Gastrocnemius medialis (tissue), 4 donors: ENCODE results near the gene MARVELD2. TPM values are rescaled to one million over a fixed set of nuclear protein-coding genes. Genes with fewer than 3 reads are reported as not detected.
"Not testable (repeated sequence)": the region's sequence is repeated elsewhere in the genome, so short reads cannot be mapped to it uniquely, and the experiment has no call there.

Experiments used
- ATAC-seq, 2 donors: fragments of 150-250 bp; one replicate each; pipeline ENCODE4 v1.9.1; 2016
- DNase-seq, 2 donors: peaks; one replicate each; pipeline ENCODE4 v3.0.0-alpha.2; 2019
- H3K27ac ChIP-seq, 4 donors: fragments of 200-600 bp; sonication (generic); 1 replicate in 1 of 4; 2 replicates in 3 of 4; pipeline ENCODE4 v1.5.1; 2016 to 2018; ENCODE audit warnings: mild to moderate bottlenecking in 2 of 4, moderate library complexity in 1 of 4
- H3K27me3 ChIP-seq, 3 donors: fragments of 200-600 bp; sonication (generic) in 2 of 3; 1 replicate in 1 of 3; 2 replicates in 2 of 3; pipeline versions ENCODE4 v1.5.1 to v1.6.0; 2016 to 2019; ENCODE audit warnings: mild to moderate bottlenecking in 1 of 3, moderate library complexity in 1 of 3
- H3K36me3 ChIP-seq, 2 donors: fragments of 200-600 bp; sonication (generic) in 1 of 2; one replicate each; pipeline ENCODE4 v1.5.1; 2017 to 2018
- H3K4me1 ChIP-seq, 2 donors: fragments of 200-600 bp; sonication (generic) in 1 of 2; one replicate each; pipeline ENCODE4 v1.5.1; 2016 to 2017; ENCODE audit warnings: mild to moderate bottlenecking in 2 of 2
- H3K4me3 ChIP-seq, 4 donors: fragments of 200-600 bp; sonication (generic) in 3 of 4; 1 replicate in 1 of 4; 2 replicates in 3 of 4; pipeline ENCODE4 v1.5.1; 2016 to 2019; ENCODE audit warnings: mild to moderate bottlenecking in 2 of 4
- H3K9me3 ChIP-seq, 3 donors: fragments of 200-600 bp; sonication (generic) in 2 of 3; 1 replicate in 1 of 3; 2 replicates in 2 of 3; pipeline ENCODE4 v1.5.1; 2016 to 2019
- POLR2A ChIP-seq, 2 donors: fragments of 450-650 bp; IDR thresholded peaks; one replicate each; pipeline ENCODE4 v1.6.1; 2017; ENCODE audit warnings: antibody characterized with exemption in 2 of 2, mild to moderate bottlenecking in 2 of 2, moderate library complexity in 2 of 2
- in situ Hi-C, 4 donors: fragments of 200-750 bp; cut with MboI; loops; one replicate each; pipeline versions ENCODE4 v1.15.0 to v1.8.0; 2017; ENCODE audit warnings: low sequenced_read_pairs in 4 of 4
- intact Hi-C: fragments of 100-400 bp; cut with DNase I; formaldehyde crosslinking; loops from one replicate; pipeline ENCODE4 v1.15.1; 2023; ENCODE audit warnings: low total_unique reads
- total RNA-seq, 4 donors: library from RNA; depleted of rRNA; stranded (reverse); fragments of >200 nt; gene quantifications; one replicate each; pipeline versions ENCODE4 v1.1.0 to v1.2.3, GENCODE V29; 2016
- TF ChIP-seq, protein P1 (sequence below), 5 experiments: fragments of 450-650 bp in 3 of 5; fragments of 200-600 bp in 2 of 5; sonication (generic) in 2 of 5; IDR thresholded peaks in 4 of 5; conservative IDR thresholded peaks in 1 of 5; 1 replicate in 4 of 5; 2 replicates in 1 of 5; pipeline ENCODE4 v1.5.1; 2016 to 2019; ENCODE audit warnings: antibody characterized with exemption in 5 of 5, mild to moderate bottlenecking in 3 of 5, moderate library complexity in 3 of 5

The MARVELD2 gene
- total RNA-seq, 4 donors from 2014 or later, result 0.16 to 3.1 (median 1.4) TPM

GRCh38 chr5:69418554-69418953, 3.6 kb downstream of the MARVELD2 start:
- ATAC-seq (no peak), DNase-seq (no peak)
- peaks cover 0 to 12% of the 10 kb centered on the region in 2 donors for H3K36me3 ChIP-seq
- in situ Hi-C loops (no loop called here), intact Hi-C loops (no loop called here)
- H3K4me3 ChIP-seq, result no peak overlapping the region
- no peak overlapping the region for H3K27ac ChIP-seq
- no peaks in the 10 kb centered on the region for H3K27me3 ChIP-seq
- no peaks in the 10 kb centered on the region for H3K9me3 ChIP-seq
- H3K4me1 ChIP-seq, result no peaks in the 10 kb centered on the region
- TF ChIP-seq, protein P1, sequence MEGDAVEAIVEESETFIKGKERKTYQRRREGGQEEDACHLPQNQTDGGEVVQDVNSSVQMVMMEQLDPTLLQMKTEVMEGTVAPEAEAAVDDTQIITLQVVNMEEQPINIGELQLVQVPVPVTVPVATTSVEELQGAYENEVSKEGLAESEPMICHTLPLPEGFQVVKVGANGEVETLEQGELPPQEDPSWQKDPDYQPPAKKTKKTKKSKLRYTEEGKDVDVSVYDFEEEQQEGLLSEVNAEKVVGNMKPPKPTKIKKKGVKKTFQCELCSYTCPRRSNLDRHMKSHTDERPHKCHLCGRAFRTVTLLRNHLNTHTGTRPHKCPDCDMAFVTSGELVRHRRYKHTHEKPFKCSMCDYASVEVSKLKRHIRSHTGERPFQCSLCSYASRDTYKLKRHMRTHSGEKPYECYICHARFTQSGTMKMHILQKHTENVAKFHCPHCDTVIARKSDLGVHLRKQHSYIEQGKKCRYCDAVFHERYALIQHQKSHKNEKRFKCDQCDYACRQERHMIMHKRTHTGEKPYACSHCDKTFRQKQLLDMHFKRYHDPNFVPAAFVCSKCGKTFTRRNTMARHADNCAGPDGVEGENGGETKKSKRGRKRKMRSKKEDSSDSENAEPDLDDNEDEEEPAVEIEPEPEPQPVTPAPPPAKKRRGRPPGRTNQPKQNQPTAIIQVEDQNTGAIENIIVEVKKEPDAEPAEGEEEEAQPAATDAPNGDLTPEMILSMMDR (IDR thresholded peaks at IDR 0.05 in 4 of 5, conservative IDR thresholded peaks at IDR 0.05 in 1 of 5), result no peak
- TF ChIP-seq POLR2A (IDR thresholded peaks at IDR 0.05), result no peak

DNA sequence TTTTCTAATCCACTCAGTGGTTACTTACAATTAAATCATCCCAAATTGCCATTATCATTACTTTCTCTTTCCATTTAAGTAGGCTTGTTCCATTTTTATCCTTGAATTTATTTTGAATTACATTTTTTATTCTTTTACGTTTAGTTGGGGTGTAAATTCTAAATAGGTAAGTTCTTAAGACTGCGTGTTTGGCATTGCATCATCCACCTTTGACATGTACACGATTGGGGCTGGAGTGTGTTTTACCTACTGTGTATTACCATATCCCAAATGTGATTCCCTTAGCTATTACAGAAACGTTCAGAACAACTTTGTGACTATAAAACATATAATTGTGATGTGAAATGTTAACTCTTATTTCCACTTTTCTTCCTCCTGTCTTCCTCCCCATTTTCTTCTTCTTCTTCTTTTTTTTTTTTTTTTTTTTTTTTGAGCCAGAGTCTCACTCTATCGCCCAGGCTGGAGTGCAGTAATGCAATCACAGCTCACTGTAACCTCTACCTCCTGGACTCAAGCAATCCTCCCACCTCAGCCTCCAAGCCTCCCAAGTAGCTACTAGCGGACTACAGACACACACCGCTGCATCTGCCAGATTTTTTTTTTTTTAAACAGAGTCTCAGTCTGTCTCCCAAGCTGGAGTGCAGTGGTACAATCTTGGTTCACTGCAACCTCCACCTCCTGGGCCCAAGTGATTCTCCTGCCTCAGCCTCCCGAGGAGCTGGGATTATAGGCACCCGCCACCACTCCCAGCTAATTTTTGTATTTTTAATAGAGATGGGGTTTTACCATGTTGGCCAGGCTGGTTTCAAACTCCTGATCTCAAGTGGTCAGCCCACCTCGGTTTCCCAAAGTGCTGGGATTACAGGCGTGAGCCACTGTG, 16.7 kb downstream of the MARVELD2 start:
- ATAC-seq (no peak), DNase-seq (no peak)
- no peak overlapping the region for H3K27ac ChIP-seq
- in situ Hi-C loops (no loop called here), intact Hi-C loops (no loop called here)
- no peaks in the 10 kb centered on the region for H3K27me3 ChIP-seq
- no peaks in the 10 kb centered on the region for H3K4me1 ChIP-seq
- H3K4me3 ChIP-seq, result no peak overlapping the region
- no peaks in the 10 kb centered on the region for H3K9me3 ChIP-seq
- no peaks in the 10 kb centered on the region for H3K36me3 ChIP-seq
- no peak for TF ChIP-seq POLR2A (IDR thresholded peaks at IDR 0.05)
- TF ChIP-seq, protein P1 (IDR thresholded peaks at IDR 0.05 in 4 of 5, conservative IDR thresholded peaks at IDR 0.05 in 1 of 5), result no peak

DNA sequence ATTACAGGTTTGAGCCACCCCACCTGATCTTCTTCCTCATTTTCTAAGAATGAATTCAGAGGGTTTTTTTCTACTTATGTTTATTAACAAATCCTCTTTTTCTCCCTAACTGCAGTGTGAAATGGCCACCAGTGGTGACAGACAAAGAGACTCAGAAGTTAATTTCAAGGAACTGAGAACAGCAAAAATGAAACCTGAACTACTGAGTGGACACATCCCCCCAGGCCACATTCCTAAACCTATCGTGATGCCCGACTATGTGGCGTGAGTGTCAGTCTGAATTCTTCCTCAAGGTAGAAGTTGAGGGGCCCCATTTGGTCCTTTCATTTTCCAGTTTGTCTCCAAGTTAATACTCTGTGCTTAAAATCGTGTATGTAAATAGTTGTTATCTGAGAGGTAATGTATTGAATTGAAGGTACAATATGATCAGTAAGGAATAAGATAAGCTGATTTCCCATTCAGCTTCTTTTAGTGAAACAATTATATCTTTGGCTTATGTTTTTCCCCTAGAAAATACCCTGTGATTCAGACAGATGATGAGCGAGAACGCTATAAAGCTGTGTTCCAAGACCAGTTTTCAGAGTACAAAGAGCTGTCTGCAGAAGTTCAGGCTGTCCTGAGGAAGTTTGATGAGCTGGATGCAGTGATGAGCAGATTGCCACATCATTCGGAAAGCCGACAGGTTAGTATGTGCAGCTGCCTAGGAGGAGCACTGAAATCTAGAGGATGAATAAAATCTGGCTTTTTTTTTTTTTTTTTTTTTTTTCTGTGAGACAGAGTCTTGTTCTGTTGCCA, 17.7 kb downstream of the MARVELD2 start:
- Histone ChIP-seq H3K9me3 (no peaks in the 10 kb centered on the region), H3K4me3 (no peak overlapping the region), H3K27ac (no peak overlapping the region), H3K36me3 (no peaks in the 10 kb centered on the region), H3K27me3 (no peaks in the 10 kb centered on the region), H3K4me1 (no peaks in the 10 kb centered on the region)
- DNase-seq (no peak), ATAC-seq (no peak)
- intact Hi-C loops, result no loop called here
- in situ Hi-C loops, result no loop called here
- no peak for TF ChIP-seq POLR2A (IDR thresholded peaks at IDR 0.05)
- TF ChIP-seq, protein P1 (IDR thresholded peaks at IDR 0.05 in 4 of 5, conservative IDR thresholded peaks at IDR 0.05 in 1 of 5), result no peak

DNA sequence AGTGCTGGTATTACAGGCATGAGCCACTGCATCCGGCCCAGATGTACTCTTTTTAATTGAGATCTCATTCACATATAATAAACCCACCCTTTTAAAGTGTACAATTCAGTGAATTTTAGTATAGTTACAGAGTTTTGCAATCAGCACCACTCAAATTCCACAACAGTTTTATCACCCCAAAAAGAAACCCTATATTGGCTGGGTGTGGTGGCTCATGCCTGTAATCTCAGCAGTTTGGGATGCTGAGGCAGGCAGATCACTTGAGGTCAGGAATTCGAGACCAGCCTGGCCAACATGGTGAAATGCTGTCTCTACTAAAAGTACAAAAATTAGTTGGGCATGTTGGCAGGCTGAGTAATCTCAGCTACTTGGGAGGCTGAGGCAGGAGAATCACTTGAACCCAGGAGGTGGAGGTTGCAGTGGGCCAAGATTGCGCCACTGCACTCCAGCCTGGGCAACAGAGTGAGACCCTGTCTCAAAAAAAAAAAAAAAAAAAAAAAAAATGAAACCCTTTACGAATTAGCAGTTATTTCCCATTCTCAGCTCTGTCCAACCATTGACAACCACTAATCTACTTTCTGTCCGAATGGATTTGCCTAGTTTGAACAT, 20.5 kb downstream of the MARVELD2 start:
- intact Hi-C loops, H3K27me3 ChIP-seq, H3K4me3 ChIP-seq, H3K27ac ChIP-seq, H3K36me3 ChIP-seq, H3K9me3 ChIP-seq, H3K4me1 ChIP-seq, in situ Hi-C loops, DNase-seq, ATAC-seq: not testable (repeated sequence)
